CD4-positive, alpha-beta T cell treated with Interleukin-1 beta for 1 hour (primary cell): Measurements from ENCODE around the gene NMB.

Source experiments
- DNase-seq, 2 donors: peaks; one replicate each; pipeline ENCODE4 v3.0.0-alpha.2; 2020 to 2022

NMB gene

GRCh38 chr15:84609818-84610525 lies 48.0 kb downstream of the NMB start:
- DNase-seq, result no peak

GRCh38 chr15:84608707-84609284 lies 49.2 kb downstream of the NMB start:
- no peak for DNase-seq

- no peak for DNase-seq
Measured at GRCh38 chr15:84606653-84607120, 51.3 kb downstream of the NMB start.

- no peak for DNase-seq
Measured at GRCh38 chr15:84605554-84605882, 52.5 kb downstream of the NMB start.
